HUES6 (cell line): ENCODE data around the gene LRRFIP2.

Experiments used
- H3K27ac ChIP-seq: 2 replicates; pipeline ENCODE4 v1.7.0; 2013; ENCODE audit warnings: low read depth, mild to moderate bottlenecking, low read length, inconsistent platforms
- H3K27me3 ChIP-seq: 2 replicates; pipeline ENCODE4 v1.6.1; 2013; ENCODE audit warnings: low read length; ENCODE audit not compliant: control insufficient read depth, insufficient read depth
- H3K36me3 ChIP-seq: 2 replicates; pipeline ENCODE4 v1.6.1; 2013; ENCODE audit warnings: low read length; ENCODE audit not compliant: control insufficient read depth, insufficient read depth
- H3K4me1 ChIP-seq: 2 replicates; pipeline ENCODE4 v1.6.1; 2013; ENCODE audit warnings: low read length; ENCODE audit not compliant: control insufficient read depth, insufficient read depth
- H3K4me3 ChIP-seq: 2 replicates; pipeline ENCODE4 v1.5.1; 2013; ENCODE audit warnings: low read depth, low read length
- H3K9ac ChIP-seq: one replicate; pipeline ENCODE4 v1.6.1; 2013; ENCODE audit warnings: mild to moderate bottlenecking, low read length
- H3K9me3 ChIP-seq: 2 replicates; pipeline ENCODE4 v1.6.1; 2013; ENCODE audit warnings: low read depth, low read length; ENCODE audit not compliant: control insufficient read depth, insufficient read depth

Gene LRRFIP2

GRCh38 chr3:37096288-37096687, 78.1 kb downstream of the LRRFIP2 start:
- no peak overlapping the region for H3K27ac ChIP-seq
- no peak overlapping the region for H3K9ac ChIP-seq
- no peak overlapping the region for H3K4me3 ChIP-seq

GRCh38 chr3:37094636-37095035, 79.7 kb downstream of the LRRFIP2 start:
- Histone ChIP-seq H3K4me1 (peaks cover 5% of the 10 kb centered on the region; the same call in 1 of the 2 replicates), H3K4me3 (no peak overlapping the region), H3K27ac (no peak overlapping the region), H3K9me3 (no peaks in the 10 kb centered on the region), H3K36me3 (0 out of 2 replicates have a peak, but pooled peaks cover 6% of the 10 kb centered on the region), H3K27me3 (no peaks in the 10 kb centered on the region), H3K9ac (no peak overlapping the region)

More at GRCh38 chr3:37096288-37096687, 78.1 kb downstream of the LRRFIP2 start:
- 0 out of 2 replicates have a peak, but pooled peaks cover 4% of the 10 kb centered on the region for H3K36me3 ChIP-seq
- H3K9me3 ChIP-seq = no peaks in the 10 kb centered on the region
- H3K4me1 ChIP-seq = peaks cover 5% of the 10 kb centered on the region; the same call in 1 of the 2 replicates
- no peaks in the 10 kb centered on the region for H3K27me3 ChIP-seq

GRCh38 chr3:37093481-37093880, 80.9 kb downstream of the LRRFIP2 start:
- H3K4me3 ChIP-seq = no peak overlapping the region
- H3K27ac ChIP-seq = no peak overlapping the region
- 0 out of 2 replicates have a peak, but pooled peaks cover 6% of the 10 kb centered on the region for H3K36me3 ChIP-seq
- no peaks in the 10 kb centered on the region for H3K9me3 ChIP-seq
- peaks cover 5% of the 10 kb centered on the region; the same call in 1 of the 2 replicates for H3K4me1 ChIP-seq
- no peaks in the 10 kb centered on the region for H3K27me3 ChIP-seq
- H3K9ac ChIP-seq = no peak overlapping the region

- H3K4me3 ChIP-seq = no peak overlapping the region
- H3K4me1 ChIP-seq = peaks cover 5% of the 10 kb centered on the region; the same call in 1 of the 2 replicates
- H3K9me3 ChIP-seq = no peaks in the 10 kb centered on the region
- no peaks in the 10 kb centered on the region for H3K27me3 ChIP-seq
- H3K27ac ChIP-seq = no peak overlapping the region
- no peak overlapping the region for H3K9ac ChIP-seq
- 0 out of 2 replicates have a peak, but pooled peaks cover 6% of the 10 kb centered on the region for H3K36me3 ChIP-seq
These were observed 81.9 kb downstream of the LRRFIP2 start for GRCh38 chr3:37092484-37092883.

GRCh38 chr3:37087870-37088269, 86.5 kb downstream of the LRRFIP2 start:
- Histone ChIP-seq H3K27me3 (no peaks in the 10 kb centered on the region), H3K27ac (no peak overlapping the region), H3K4me3 (no peak overlapping the region), H3K9ac (no peak overlapping the region), H3K9me3 (no peaks in the 10 kb centered on the region), H3K4me1 (no peaks in the 10 kb centered on the region), H3K36me3 (0 out of 2 replicates have a peak, but pooled peaks cover 5% of the 10 kb centered on the region)

GRCh38 chr3:37086918-37087317, 87.5 kb downstream of the LRRFIP2 start:
- Histone ChIP-seq H3K27ac (no peak overlapping the region), H3K27me3 (no peaks in the 10 kb centered on the region), H3K36me3 (peaks cover 10% of the 10 kb centered on the region; the same call in 1 of the 2 replicates), H3K4me1 (no peaks in the 10 kb centered on the region), H3K9me3 (no peaks in the 10 kb centered on the region), H3K4me3 (no peak overlapping the region), H3K9ac (no peak overlapping the region)

- Histone ChIP-seq H3K27ac (no peak overlapping the region), H3K9me3 (no peaks in the 10 kb centered on the region), H3K9ac (no peak overlapping the region), H3K4me1 (no peaks in the 10 kb centered on the region), H3K4me3 (no peak overlapping the region), H3K36me3 (peaks cover 8% of the 10 kb centered on the region; the same call in 1 of the 2 replicates), H3K27me3 (no peaks in the 10 kb centered on the region)
These were observed 92.1 kb downstream of the LRRFIP2 start for GRCh38 chr3:37082317-37082716.

- no peaks in the 10 kb centered on the region for H3K4me1 ChIP-seq
- no peak overlapping the region for H3K27ac ChIP-seq
- no peak overlapping the region for H3K4me3 ChIP-seq
- no peak overlapping the region for H3K9ac ChIP-seq
- H3K36me3 ChIP-seq = peaks cover 17% of the 10 kb centered on the region
- H3K9me3 ChIP-seq = no peaks in the 10 kb centered on the region
- H3K27me3 ChIP-seq = no peaks in the 10 kb centered on the region
These were observed 98.4 kb downstream of the LRRFIP2 start for GRCh38 chr3:37075955-37076354.

- H3K9ac ChIP-seq = no peak overlapping the region
- H3K4me3 ChIP-seq = no peak overlapping the region
- H3K27me3 ChIP-seq = no peaks in the 10 kb centered on the region
These were observed 100.2 kb downstream of the LRRFIP2 start for GRCh38 chr3:37074178-37074577.

GRCh38 chr3:37072892-37073291, 101.5 kb downstream of the LRRFIP2 start:
- no peaks in the 10 kb centered on the region for H3K27me3 ChIP-seq
- no peaks in the 10 kb centered on the region for H3K9me3 ChIP-seq
- H3K4me1 ChIP-seq = no peaks in the 10 kb centered on the region
- H3K4me3 ChIP-seq = no peak overlapping the region
- H3K9ac ChIP-seq = no peak overlapping the region
- no peak overlapping the region for H3K27ac ChIP-seq
- peaks cover 20% of the 10 kb centered on the region for H3K36me3 ChIP-seq

More at GRCh38 chr3:37074178-37074577, 100.2 kb downstream of the LRRFIP2 start:
- no peaks in the 10 kb centered on the region for H3K4me1 ChIP-seq
- no peaks in the 10 kb centered on the region for H3K9me3 ChIP-seq
- no peak overlapping the region for H3K27ac ChIP-seq
- peaks cover 18% of the 10 kb centered on the region for H3K36me3 ChIP-seq

- no peaks in the 10 kb centered on the region for H3K4me1 ChIP-seq
- no peak overlapping the region for H3K4me3 ChIP-seq
- H3K27me3 ChIP-seq = no peaks in the 10 kb centered on the region
- H3K9ac ChIP-seq = no peak overlapping the region
- no peak overlapping the region for H3K27ac ChIP-seq
- H3K36me3 ChIP-seq = peaks cover 20% of the 10 kb centered on the region
- no peaks in the 10 kb centered on the region for H3K9me3 ChIP-seq
These were observed 102.5 kb downstream of the LRRFIP2 start for GRCh38 chr3:37071921-37072320.
